ENCODE results near the gene SCAMP1.

DNA sequence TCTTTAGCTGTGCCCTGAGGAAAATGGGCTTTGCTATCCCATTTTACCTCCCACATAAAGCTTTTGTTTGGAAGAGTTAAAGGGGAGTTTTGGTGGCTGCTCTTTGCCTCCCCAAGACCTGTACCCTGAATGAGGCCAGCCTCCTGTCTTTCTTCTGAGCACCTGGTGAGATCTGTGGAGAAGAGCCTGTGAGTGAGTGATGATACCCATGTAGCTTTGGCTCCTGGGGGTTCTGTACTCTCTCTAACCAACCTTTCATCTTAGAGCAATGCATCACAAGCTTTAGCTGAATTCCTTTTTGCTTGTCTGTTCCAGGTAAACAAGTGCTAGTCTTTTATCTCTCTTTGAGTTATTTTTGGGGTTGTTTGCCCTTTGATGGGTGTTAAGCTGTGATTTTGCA, 73.6 kb downstream of the SCAMP1 start:
- TF ChIP-seq, protein P1, sequence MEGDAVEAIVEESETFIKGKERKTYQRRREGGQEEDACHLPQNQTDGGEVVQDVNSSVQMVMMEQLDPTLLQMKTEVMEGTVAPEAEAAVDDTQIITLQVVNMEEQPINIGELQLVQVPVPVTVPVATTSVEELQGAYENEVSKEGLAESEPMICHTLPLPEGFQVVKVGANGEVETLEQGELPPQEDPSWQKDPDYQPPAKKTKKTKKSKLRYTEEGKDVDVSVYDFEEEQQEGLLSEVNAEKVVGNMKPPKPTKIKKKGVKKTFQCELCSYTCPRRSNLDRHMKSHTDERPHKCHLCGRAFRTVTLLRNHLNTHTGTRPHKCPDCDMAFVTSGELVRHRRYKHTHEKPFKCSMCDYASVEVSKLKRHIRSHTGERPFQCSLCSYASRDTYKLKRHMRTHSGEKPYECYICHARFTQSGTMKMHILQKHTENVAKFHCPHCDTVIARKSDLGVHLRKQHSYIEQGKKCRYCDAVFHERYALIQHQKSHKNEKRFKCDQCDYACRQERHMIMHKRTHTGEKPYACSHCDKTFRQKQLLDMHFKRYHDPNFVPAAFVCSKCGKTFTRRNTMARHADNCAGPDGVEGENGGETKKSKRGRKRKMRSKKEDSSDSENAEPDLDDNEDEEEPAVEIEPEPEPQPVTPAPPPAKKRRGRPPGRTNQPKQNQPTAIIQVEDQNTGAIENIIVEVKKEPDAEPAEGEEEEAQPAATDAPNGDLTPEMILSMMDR (conservative IDR thresholded peaks at IDR 0.05; ENCODE audit: low read depth, low read length): no peak
- TF ChIP-seq EZH2phosphoT487 (IDR thresholded peaks at IDR 0.05; ENCODE audit: borderline replicate concordance, low read length): no peak

All from PC-3 (cell line).